Effector CD4-positive, alpha-beta T cell (primary cell): ENCODE results near the gene SMIM36.
"Not testable (repeated sequence)": the region's sequence is repeated elsewhere in the genome, so short reads cannot be mapped to it uniquely, and the experiment has no call there.

ENCODE experiments used
- DNase-seq: peaks from one replicate; pipeline ENCODE4 v3.0.0-alpha.2; 2020

Gene SMIM36

DNA sequence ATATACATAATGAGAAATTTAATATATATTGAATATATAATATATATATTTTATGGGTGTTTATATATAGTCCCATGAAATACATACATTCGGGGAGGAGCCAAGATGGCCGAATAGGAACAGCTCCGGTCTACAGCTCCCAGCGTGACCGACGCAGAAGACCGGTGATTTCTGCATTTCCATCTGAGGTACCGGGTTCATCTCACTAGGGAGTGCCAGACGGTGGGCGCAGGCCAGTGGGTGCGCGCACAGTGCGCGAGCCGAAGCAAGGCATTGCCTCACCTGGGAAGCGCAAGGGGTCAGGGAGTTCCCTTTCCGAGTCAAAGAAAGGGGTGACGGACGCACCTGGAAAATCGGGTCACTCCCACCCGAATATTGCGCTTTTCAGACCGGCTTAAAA is 9.6 kb downstream of the SMIM36 start:
- not testable (repeated sequence) for DNase-seq

- DNase-seq = no peak
Measured at GRCh38 chr17:55500103-55500502, 11.1 kb downstream of the SMIM36 start.

- no peak for DNase-seq
Measured at GRCh38 chr17:55496094-55496881, 15.0 kb downstream of the SMIM36 start.

DNA sequence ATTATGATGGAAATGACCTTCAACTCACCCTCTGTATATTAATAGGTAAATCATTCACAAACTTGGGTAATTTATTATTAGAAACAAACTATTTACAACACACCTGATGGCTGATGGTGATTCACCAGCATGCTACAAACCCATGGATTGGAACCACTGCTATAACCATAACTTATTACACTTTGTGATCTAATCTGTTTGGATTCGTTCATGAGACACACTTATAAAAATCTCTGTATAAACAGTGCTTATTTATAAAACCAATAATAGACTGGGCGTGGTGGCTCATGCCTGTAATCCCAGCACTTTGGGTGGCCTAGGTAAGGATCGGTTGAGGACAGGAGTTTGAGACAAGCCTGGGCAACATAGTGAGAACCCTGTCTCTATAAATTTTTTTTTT is 16.0 kb downstream of the SMIM36 start:
- DNase-seq = no peak

- DNase-seq = no peak
Measured at GRCh38 chr17:55492781-55493341, 18.4 kb downstream of the SMIM36 start.

GRCh38 chr17:55490376-55490775 is 20.9 kb downstream of the SMIM36 start:
- no peak for DNase-seq

DNA sequence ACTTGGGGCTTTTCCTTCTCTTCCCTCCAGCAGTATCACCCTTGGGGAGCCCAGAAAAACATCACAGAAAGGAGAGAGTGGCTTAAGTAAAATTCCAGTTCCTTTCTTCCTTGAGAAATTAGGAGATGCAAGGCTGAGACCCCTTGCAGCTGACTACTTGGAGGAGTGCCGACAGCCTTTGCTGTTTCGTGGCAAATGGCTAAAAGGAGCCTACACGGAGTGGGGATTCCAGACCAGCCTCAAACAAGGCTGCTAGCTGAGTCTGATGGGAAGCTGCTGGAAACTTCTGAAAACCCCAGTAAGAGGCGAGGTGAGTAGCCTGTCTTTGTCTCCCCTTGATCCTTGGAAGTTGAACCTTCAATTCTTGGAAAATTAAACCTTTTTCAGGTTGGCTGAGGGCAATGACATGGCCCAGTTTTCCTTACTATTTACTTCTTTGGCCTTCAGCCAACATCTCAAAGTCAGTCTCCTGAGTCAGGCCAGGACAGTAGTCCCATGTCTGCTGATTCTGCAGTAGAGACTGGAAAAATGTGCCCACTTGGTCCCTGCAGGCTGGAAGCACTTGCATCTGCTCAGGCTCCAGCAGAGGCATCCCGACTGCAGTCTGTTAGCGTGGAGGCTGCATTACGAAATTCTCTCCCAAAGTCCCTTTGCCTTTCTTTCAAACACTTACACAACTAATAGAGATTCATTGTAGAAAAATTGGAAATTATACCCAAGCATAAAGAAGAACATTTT is 23.4 kb downstream of the SMIM36 start:
- no peak for DNase-seq

GRCh38 chr17:55484575-55484974 is 26.7 kb downstream of the SMIM36 start:
- DNase-seq = no peak

DNA sequence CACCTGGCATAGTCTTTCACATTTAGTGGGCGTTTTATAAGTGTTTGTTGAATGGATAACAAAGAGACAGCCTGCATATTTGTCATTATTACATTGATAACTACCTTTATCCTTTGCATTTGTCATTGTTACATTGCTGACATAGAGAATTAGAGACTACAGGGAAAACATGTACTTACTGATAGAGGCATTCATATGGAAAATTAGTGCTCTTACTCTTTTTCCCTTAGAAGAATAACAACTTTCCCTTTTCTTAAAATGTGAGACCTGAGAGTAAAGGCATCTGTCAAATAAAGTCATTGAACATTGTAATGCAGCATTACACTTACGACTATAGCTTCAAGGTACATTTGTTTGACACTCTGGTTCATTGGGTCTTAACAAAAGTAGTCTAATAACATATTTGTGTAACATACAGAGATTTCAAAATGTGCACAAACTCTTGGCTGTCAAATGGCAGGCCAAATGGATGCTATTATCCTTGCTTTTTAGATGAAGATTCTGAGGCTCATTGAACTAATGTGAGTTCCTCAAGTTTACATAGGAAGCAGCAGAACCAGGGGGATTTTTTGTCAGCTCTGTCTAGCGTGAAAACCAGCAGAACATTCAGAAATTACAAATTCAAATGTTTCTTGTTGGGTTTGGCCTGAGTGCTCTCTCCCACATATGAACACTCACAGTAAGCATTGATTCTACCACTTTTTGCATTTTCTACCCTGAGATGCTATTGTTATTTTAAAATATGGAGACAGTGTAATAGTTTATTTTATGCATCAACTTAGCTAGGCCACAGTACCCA is 28.5 kb downstream of the SMIM36 start:
- DNase-seq = no peak

DNA sequence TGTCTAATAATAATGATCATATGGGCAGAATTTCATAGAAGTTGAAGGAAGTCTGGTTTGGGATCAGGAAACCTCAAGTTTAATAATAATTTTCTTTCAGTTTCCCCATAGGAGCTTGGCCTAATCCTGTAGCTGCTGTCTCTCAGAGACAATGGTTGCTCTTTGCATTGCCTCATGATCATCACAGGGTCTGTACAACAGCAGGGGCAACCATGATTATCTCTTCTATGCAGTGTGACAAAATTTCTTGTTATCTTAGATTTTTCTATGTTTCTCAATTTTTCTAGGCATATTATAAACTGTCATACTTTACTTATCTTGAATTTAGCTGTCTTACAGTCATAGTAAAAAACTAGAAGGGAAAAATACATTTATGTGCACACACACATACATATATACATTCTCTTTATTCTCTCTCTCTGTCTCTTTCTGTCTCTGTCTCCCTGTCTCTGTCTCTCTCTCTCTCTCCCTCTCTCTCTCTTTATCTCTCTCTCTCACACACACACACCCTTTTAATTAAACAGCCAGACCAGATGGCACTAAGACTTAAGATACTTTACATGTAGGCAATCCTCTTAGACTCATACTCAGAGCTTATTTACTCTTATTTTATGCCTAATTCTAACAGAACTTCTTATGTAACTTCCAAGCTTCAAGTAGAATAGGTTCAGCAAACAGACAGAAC is 30.5 kb downstream of the SMIM36 start:
- DNase-seq = no peak

GRCh38 chr17:55479903-55480302 is 31.3 kb downstream of the SMIM36 start:
- no peak for DNase-seq

DNA sequence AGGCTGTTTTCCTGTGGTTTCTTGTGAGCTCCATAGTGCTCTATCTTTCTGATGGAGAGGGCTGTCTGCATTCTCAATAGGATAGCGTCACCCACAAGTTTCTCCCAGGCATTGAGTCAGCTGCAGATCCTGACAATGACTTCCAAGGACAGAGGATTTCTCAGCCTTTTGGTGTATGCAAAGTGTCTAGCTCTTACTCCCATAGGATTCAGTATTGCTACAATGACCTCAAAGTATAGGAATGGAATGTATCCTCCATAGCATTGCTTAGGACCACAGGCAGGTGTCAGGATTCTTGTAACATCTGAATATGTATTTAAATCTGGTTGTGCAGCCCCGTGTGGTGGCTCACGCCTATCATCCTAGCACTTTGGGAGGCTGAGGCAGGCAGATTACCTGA is 32.3 kb downstream of the SMIM36 start:
- no peak for DNase-seq

- DNase-seq = no peak
Measured at GRCh38 chr17:55466671-55467070, 44.6 kb downstream of the SMIM36 start.

DNA sequence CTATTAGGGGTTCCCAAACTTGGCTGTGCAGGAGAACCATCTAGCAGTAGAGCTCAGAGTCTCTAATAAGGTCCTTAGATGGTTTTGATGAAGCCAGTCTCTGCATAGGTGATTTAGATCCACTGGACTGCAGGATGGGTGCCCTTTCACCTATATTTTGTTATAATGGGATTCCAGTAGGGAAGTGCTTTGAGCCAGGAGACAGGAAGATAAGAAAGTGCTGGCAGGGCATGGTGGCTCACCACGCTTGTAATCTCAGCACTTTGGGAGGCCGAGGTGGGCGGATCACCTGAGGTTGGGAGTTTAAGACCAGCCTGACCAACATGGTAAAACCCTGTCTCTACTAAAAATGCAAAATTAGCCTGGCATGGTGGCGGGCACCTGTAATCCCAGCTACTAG is 45.5 kb downstream of the SMIM36 start:
- not testable (repeated sequence) for DNase-seq

- DNase-seq = no peak
Measured at GRCh38 chr17:55463600-55463999, 47.7 kb downstream of the SMIM36 start.

- no peak for DNase-seq
Measured at GRCh38 chr17:55462711-55463110, 48.5 kb downstream of the SMIM36 start.

GRCh38 chr17:55462234-55462633 is 49.0 kb downstream of the SMIM36 start:
- no peak for DNase-seq

GRCh38 chr17:55458978-55459377 is 52.3 kb downstream of the SMIM36 start:
- no peak for DNase-seq

DNA sequence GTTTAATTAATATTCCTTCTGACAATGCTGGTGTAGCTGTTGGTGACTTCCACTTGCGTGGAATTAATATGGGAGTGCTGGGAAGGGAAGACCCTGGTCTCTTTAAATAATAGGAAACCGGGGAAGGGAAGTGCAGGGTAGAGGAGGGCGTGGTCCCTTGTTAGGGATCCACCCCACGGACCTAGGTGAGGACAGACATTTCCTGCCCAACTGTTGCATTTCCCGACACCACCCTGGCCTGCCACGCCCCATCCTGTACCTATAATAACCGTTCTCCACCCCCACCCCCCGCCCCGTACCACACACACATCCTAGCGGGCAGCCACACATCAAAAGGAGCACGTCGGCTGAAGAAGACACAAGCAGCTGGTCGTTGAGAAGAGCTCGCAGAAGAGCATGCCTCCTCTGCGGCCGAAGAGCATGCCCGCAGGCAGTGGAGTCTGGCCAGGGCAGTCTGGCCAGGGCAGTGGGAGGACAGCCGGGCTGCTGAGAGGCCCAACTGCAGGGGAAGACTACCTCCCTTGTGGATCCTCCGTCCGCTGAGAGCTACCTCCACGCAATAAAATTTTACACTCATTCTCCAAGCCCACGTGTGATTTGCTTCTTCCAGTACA is 52.9 kb downstream of the SMIM36 start:
- DNase-seq = no peak

DNA sequence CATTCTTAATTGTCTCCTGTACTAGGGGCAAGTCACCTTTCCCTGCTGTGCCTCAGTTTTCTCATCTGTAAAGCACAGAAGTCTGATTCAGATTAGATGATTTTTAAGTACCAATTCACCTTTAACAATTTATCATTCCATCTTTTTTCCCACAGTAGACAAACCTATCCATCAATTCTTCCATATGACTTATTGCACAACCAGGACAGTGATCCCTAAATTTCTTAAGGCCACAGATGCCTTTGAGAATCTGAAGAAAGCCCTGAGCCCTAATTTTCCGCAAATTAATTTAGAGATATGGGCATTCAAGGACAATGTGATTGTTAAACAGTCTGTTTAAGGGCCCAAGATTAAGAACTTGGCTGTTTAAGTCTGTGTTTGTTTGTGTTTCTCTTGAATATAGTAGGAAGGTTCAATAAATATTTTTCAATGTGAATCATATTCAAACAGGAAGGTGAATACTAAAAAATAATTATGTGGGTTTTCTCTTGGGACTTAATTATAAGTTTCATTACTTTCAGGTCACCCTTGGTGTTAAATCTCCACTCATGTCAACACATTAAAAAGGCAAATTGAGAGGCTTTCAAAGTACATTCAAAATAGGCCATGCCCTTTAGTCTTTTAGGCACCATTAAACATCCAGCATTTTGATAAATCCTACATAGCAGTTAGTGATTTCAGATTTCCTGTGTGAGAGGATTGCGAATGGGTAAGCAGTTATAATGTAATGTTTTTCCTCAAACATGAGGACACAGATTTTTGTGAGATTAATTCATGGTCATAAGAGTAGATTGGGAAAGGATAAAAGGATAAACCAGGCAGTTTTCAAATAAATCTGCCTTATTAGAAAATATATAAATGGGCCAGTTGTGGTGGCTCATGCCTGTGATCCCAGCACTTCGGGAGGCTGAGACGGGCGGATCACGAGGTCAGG is 54.7 kb downstream of the SMIM36 start:
- no peak for DNase-seq

DNA sequence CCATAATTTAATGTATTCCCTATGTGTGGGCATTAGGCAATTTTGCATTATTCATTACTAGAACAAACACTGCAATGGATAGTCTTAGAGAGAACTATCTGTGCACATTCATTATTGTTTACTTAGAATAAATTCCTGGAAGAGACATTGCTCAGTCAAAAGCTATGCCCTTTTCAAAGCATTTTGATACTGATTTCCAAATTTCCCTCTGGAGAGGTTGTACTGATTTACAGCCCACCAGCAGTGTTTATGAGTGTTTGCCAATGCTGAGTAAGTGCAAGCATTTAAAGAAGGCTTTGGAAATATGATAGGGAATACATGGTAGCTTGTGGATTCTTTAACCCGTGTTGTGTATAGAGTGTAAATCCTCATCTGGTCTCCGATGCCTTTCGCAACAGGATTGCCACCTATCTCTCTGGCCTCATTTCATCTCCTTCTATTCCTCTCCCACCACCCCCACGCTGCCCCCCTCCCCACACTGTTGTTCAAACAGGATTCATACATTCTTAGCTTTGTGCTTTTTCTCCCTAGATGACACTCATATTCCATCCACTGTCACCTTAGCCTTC is 56.3 kb downstream of the SMIM36 start:
- no peak for DNase-seq
